Prostate gland (tissue), 2 donors: ENCODE measurements around the gene ADARB2. TPM values are rescaled to one million over a fixed set of nuclear protein-coding genes. Genes with fewer than 3 reads are reported as not detected.
"Not testable (repeated sequence)": the region's sequence is repeated elsewhere in the genome, so short reads cannot be mapped to it uniquely, and the experiment has no call there.

Source experiments
- DNase-seq: peaks from one replicate; pipeline ENCODE4 v3.0.0-alpha.2; 2019; ENCODE audit warnings: low spot score
- H3K27ac ChIP-seq, 2 donors: fragments of 200-600 bp; sonication (generic); 2 replicates each; pipeline ENCODE4 v1.5.1; 2017 to 2019
- H3K27me3 ChIP-seq: fragments of 200-600 bp; sonication (generic); replicated peaks from 2 replicates; pipeline ENCODE4 v1.5.1; 2019; ENCODE audit not compliant: insufficient read depth
- H3K36me3 ChIP-seq, 2 donors: fragments of 200-600 bp; sonication (generic); 1 replicate in 1 of 2; 2 replicates in 1 of 2; pipeline versions ENCODE4 v1.5.1 to v1.8.1; 2017 to 2019
- H3K4me1 ChIP-seq: fragments of 200-600 bp; sonication (generic); replicated peaks from 2 replicates; pipeline ENCODE4 v1.5.1; 2019
- H3K4me3 ChIP-seq, 2 donors: fragments of 200-600 bp; sonication (generic); 2 replicates each; pipeline ENCODE4 v1.5.1; 2017 to 2019
- H3K9me3 ChIP-seq: fragments of 200-600 bp; sonication (generic); 2 replicates; pipeline ENCODE4 v1.5.1; 2017
- POLR2A ChIP-seq: fragments of 450-650 bp; IDR thresholded peaks from one replicate; pipeline ENCODE4 v1.6.1; 2016; ENCODE audit warnings: antibody characterized with exemption, mild to moderate bottlenecking
- POLR2AphosphoS5 ChIP-seq: sonication (generic); formaldehyde crosslinking; IDR thresholded peaks from one replicate; pipeline ENCODE4 v1.6.1; 2017; ENCODE audit warnings: antibody characterized with exemption
- WGBS: methylation state at CpG from one replicate; pipeline ENCODE4 v1.1.5; 2018; 5-methylcytosine and 5-hydroxymethylcytosine counted together
- intact Hi-C: fragments of 100-400 bp; cut with DNase I; formaldehyde crosslinking; loops from one replicate; pipeline ENCODE4 v1.14.2; 2022
- total RNA-seq, 2 donors: library from RNA; depleted of rRNA; stranded (reverse); fragments of >200 nt; gene quantifications; one replicate each; pipeline ENCODE4 v1.1.0, GENCODE V29; 2016
- TF ChIP-seq, protein P1 (sequence below), 4 experiments: fragments of 200-600 bp in 2 of 4; fragments of 450-650 bp in 2 of 4; sonication (generic) in 2 of 4; IDR thresholded peaks; 1 replicate in 3 of 4; 2 replicates in 1 of 4; pipeline ENCODE4 v1.5.1; 2016 to 2019; ENCODE audit warnings: antibody characterized with exemption in 4 of 4, mild to moderate bottlenecking in 2 of 4, moderate library complexity in 2 of 4

The ADARB2 gene
- total RNA-seq, 2 donors from 2014 or later, result 0.36 to 10.5 TPM

DNA sequence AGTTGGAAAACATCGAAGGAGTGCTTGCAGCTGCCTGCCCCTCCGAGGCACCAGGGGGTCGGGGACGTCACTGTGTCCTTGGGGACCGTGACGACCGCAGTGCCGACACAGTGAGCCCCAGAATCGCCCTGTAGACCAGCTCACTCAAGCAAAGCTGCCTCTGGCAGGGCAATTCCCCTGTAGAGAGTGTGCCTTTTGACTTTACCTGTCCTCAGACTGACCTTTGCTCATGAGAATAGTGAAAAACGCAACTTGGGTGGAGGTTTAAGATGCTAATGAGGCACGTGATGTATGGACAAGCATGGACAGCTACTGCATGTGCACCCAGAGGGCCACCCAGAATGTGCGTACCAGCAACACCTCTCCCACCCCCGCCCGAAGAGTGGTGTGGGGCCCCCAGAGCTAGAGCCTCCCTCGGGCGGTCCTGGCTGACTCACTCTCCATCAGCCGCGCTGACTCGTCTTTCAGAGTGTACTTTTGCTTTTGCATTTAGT, 271.9 kb downstream of the ADARB2 start:
- H3K36me3 ChIP-seq, result no peaks in the 10 kb centered on the region
- H3K4me1 ChIP-seq, result no peaks in the 10 kb centered on the region
- 28% methylated on average over 19 of the region's 19 CpGs for WGBS
- TF ChIP-seq POLR2AphosphoS5 (no peak), POLR2A (no peak)
- TF ChIP-seq, protein P1, sequence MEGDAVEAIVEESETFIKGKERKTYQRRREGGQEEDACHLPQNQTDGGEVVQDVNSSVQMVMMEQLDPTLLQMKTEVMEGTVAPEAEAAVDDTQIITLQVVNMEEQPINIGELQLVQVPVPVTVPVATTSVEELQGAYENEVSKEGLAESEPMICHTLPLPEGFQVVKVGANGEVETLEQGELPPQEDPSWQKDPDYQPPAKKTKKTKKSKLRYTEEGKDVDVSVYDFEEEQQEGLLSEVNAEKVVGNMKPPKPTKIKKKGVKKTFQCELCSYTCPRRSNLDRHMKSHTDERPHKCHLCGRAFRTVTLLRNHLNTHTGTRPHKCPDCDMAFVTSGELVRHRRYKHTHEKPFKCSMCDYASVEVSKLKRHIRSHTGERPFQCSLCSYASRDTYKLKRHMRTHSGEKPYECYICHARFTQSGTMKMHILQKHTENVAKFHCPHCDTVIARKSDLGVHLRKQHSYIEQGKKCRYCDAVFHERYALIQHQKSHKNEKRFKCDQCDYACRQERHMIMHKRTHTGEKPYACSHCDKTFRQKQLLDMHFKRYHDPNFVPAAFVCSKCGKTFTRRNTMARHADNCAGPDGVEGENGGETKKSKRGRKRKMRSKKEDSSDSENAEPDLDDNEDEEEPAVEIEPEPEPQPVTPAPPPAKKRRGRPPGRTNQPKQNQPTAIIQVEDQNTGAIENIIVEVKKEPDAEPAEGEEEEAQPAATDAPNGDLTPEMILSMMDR (IDR thresholded peaks at IDR 0.05), result no peak
- no peak overlapping the region for H3K4me3 ChIP-seq
- H3K27me3 ChIP-seq, result no peaks in the 10 kb centered on the region
- H3K9me3 ChIP-seq, result no peaks in the 10 kb centered on the region
- no peak overlapping the region for H3K27ac ChIP-seq
- DNase-seq, result no peak
- intact Hi-C loops, result no loop called here

DNA sequence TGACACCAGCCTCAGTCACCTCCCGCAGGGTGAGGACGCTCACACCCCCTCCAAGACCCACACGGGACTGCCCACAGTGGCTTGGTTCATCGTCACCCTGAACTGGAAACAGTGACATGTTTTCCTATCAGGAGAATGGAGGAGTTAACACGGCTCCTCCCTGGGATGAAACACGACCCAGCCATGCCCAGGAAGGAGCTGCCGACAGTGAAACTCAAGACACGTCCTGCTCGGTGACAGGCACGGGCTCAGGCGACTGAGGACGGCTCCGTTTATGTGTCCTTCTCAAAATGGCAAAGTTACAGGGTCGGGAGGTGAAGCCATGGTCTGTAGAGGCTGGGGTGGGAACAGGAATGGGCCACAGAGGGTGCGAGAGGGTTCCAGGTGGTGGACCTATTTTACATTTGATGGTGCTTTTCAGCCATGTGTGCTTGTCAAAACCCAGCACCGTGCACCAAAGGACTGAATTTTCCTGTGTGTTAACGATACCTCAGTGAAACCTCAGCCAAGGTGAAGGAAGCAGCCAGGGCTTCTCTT, 272.4 kb downstream of the ADARB2 start:
- H3K27me3 ChIP-seq, result no peaks in the 10 kb centered on the region
- no peaks in the 10 kb centered on the region for H3K36me3 ChIP-seq
- 23% methylated on average over 17 of the region's 17 CpGs for WGBS
- intact Hi-C loops, result no loop called here
- no peak overlapping the region for H3K4me3 ChIP-seq
- no peak for DNase-seq
- H3K4me1 ChIP-seq, result no peaks in the 10 kb centered on the region
- H3K27ac ChIP-seq, result no peak overlapping the region
- H3K9me3 ChIP-seq, result no peaks in the 10 kb centered on the region
- TF ChIP-seq POLR2A (no peak), POLR2AphosphoS5 (no peak)
- TF ChIP-seq, protein P1 (IDR thresholded peaks at IDR 0.05), result no peak

DNA sequence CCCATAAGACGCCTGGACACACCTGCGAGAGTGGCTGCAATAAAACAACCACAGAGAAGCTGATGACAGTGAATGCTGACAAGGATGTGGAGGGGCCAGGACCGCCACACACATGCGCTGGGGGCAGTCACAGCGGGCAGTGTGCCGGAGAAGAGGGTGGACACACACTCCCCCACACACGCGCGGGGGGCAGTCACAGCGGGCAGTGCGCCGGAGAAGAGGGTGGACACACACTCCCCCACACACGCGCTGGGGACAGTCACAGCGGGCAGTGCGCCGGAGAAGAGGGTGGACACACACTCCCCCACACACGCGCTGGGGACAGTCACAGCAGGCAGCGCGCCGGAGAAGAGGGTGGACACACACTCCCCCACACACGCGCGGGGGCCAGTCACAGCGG, 273.4 kb downstream of the ADARB2 start:
- intact Hi-C loops, H3K9me3 ChIP-seq, H3K27me3 ChIP-seq, DNase-seq, H3K27ac ChIP-seq, H3K4me1 ChIP-seq, H3K36me3 ChIP-seq, H3K4me3 ChIP-seq: not testable (repeated sequence)
- WGBS, result 69% methylated on average over 19 of the region's 26 CpGs

DNA sequence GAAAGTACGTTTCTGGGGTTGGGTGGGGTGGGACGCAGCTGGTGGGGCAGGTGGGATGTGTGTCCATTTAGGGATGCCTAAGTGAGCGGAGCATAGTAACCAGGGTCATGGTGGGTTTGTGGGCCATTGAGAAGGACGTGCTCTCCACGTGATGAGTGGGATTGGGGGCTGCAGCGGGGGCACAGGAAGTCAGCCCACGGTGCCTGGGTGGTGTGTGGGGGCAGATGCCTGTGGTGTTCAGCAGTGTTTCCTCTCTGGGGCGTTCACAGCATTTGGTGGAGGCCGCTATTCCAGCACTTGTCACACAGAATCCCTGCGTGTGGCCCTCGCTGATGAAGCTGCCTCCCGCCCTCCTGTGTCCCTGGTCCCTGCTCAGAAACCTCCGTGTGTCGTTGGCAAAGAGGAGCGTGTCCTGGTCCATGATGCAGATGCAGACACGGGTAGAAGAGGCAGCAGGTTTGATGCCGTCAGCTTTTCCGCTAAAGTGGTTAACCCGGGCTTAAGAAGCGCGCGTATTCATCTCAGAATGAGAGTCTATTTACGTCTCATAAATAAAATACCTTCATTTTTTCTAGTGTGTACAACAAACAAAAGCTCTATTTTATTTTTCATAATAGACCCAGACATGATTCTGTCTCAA, 274.2 kb downstream of the ADARB2 start:
- Histone ChIP-seq H3K27ac (no peak overlapping the region), H3K4me1 (no peaks in the 10 kb centered on the region)

DNA sequence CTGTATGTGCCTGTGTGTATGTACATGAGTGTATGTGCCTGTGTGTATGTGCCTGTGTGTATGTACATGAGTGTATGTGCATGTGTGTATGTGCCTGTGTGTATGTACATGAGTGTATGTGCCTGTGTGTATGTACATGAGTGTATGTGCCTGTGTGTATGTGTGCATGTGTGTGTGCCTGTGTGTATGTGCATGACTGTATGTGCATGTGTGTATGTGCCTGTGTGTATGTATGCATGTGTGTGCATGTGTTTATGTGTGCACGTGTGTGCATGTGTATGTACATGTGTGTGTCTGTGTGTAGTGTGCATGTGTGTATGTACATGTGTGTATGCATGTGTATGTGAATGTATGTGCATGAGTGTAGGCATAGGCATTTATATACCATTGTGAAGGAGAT, 274.8 kb downstream of the ADARB2 start:
- no peaks in the 10 kb centered on the region for H3K27me3 ChIP-seq
- no peak overlapping the region for H3K27ac ChIP-seq
- intact Hi-C loops, result no loop called here
- H3K4me3 ChIP-seq, result no peak overlapping the region
- WGBS, result 96% methylated on average over 1 of the region's 1 CpG
- H3K36me3 ChIP-seq, result no peaks in the 10 kb centered on the region
- no peak for DNase-seq
- H3K9me3 ChIP-seq, result no peaks in the 10 kb centered on the region
- H3K4me1 ChIP-seq, result no peaks in the 10 kb centered on the region
- TF ChIP-seq POLR2A, result no peak
- TF ChIP-seq POLR2AphosphoS5, result no peak
- TF ChIP-seq, protein P1 (IDR thresholded peaks at IDR 0.05), result no peak

More for the DNA sequence above, 274.2 kb downstream of the ADARB2 start:
- 62% methylated on average over 23 of the region's 23 CpGs for WGBS
- TF ChIP-seq, protein P1 (IDR thresholded peaks at IDR 0.05), result no peak
- TF ChIP-seq POLR2AphosphoS5, result no peak
- TF ChIP-seq POLR2A, result no peak
- intact Hi-C loops, result no loop called here
- Histone ChIP-seq H3K9me3 (no peaks in the 10 kb centered on the region), H3K36me3 (no peaks in the 10 kb centered on the region), H3K4me3 (no peak overlapping the region), H3K27me3 (no peaks in the 10 kb centered on the region)
- DNase-seq, result no peak
